ENCODE measurements around the gene TMEM33.
A peak's percentile ranks its signal among the peaks of the same experiment; 100 is the strongest.

TMEM33 gene

GRCh38 chr4:41939016-41939626, 3.9 kb downstream of the TMEM33 start:
- peak; percentile 84 to 92 for DNase-seq (ENCODE audit: low read depth in 1 of 2, low spot score in 1 of 2)
- Histone ChIP-seq H3K27ac (replicated peaks) (peak overlapping the region; percentile 53), H3K27me3 (ENCODE audit: insufficient read depth, poor library complexity, severe bottlenecking) (no peaks in the 10 kb centered on the region), H3K4me3 (replicated peaks; ENCODE audit: insufficient read depth, low read length) (no peak overlapping the region)
- TF ChIP-seq, protein P1, sequence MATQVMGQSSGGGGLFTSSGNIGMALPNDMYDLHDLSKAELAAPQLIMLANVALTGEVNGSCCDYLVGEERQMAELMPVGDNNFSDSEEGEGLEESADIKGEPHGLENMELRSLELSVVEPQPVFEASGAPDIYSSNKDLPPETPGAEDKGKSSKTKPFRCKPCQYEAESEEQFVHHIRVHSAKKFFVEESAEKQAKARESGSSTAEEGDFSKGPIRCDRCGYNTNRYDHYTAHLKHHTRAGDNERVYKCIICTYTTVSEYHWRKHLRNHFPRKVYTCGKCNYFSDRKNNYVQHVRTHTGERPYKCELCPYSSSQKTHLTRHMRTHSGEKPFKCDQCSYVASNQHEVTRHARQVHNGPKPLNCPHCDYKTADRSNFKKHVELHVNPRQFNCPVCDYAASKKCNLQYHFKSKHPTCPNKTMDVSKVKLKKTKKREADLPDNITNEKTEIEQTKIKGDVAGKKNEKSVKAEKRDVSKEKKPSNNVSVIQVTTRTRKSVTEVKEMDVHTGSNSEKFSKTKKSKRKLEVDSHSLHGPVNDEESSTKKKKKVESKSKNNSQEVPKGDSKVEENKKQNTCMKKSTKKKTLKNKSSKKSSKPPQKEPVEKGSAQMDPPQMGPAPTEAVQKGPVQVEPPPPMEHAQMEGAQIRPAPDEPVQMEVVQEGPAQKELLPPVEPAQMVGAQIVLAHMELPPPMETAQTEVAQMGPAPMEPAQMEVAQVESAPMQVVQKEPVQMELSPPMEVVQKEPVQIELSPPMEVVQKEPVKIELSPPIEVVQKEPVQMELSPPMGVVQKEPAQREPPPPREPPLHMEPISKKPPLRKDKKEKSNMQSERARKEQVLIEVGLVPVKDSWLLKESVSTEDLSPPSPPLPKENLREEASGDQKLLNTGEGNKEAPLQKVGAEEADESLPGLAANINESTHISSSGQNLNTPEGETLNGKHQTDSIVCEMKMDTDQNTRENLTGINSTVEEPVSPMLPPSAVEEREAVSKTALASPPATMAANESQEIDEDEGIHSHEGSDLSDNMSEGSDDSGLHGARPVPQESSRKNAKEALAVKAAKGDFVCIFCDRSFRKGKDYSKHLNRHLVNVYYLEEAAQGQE (IDR thresholded peaks at IDR 0.05; ENCODE audit: insufficient replicate concordance, low read depth) = no peak
- TF ChIP-seq, protein P2, sequence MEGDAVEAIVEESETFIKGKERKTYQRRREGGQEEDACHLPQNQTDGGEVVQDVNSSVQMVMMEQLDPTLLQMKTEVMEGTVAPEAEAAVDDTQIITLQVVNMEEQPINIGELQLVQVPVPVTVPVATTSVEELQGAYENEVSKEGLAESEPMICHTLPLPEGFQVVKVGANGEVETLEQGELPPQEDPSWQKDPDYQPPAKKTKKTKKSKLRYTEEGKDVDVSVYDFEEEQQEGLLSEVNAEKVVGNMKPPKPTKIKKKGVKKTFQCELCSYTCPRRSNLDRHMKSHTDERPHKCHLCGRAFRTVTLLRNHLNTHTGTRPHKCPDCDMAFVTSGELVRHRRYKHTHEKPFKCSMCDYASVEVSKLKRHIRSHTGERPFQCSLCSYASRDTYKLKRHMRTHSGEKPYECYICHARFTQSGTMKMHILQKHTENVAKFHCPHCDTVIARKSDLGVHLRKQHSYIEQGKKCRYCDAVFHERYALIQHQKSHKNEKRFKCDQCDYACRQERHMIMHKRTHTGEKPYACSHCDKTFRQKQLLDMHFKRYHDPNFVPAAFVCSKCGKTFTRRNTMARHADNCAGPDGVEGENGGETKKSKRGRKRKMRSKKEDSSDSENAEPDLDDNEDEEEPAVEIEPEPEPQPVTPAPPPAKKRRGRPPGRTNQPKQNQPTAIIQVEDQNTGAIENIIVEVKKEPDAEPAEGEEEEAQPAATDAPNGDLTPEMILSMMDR (IDR thresholded peaks at IDR 0.05; ENCODE audit: insufficient read depth, low read length) = no peak
- peak; percentile 68 for TF ChIP-seq SPI1 (IDR thresholded peaks at IDR 0.05; ENCODE audit: borderline replicate concordance, low read depth)
- peak; percentile 44; the same call in 1 of the 2 replicates for TF ChIP-seq POLR2AphosphoS5 (IDR thresholded peaks at IDR 0.05; ENCODE audit: low read depth)
- no peak for TF ChIP-seq GABPA (IDR thresholded peaks at IDR 0.05; ENCODE audit: low read depth)

DNA sequence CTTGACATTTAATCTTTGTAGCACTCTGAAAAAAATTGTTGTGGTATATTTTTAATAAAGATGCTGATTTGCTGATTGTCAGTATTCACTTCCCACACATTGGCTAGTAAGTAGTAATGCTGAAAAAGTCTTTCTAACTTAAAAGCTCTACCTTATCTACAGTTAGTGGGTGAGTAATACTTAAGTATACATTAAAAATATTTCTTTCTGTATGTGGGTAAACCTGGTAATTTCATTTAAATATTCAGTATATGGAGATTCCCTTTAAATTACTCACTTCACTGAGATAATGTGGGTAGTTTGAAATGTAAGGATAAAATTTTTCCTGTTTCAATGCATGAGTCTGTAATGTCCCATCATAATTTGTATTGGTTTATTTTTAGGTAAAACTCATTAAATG, 5.6 kb downstream of the TMEM33 start:
- no peaks in the 10 kb centered on the region for H3K27me3 ChIP-seq (ENCODE audit: insufficient read depth, poor library complexity, severe bottlenecking)

DNA sequence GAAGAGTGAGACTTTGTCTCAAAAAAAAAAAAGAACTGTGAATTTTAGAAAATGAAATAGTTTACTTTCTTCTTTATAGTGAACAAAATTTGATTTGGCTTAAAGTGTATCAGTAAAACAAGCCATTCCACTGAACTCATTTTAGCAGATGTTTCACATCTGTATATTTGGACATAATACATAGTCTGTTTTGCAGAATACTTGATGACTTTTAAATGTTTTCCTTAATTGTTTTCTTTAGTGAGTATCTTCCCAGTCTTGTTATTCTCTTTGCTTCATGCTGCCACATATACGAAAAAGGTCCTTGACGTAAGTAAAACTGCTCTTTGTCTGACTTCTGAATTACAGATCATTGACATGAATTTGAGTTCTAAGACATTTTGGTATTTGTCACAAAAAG, 8.3 kb downstream of the TMEM33 start:
- Histone ChIP-seq H3K27ac (replicated peaks) (no peak overlapping the region), H3K4me3 (replicated peaks; ENCODE audit: insufficient read depth, low read length) (no peak overlapping the region), H3K27me3 (ENCODE audit: insufficient read depth, poor library complexity, severe bottlenecking) (no peaks in the 10 kb centered on the region)
- TF ChIP-seq SPI1 (IDR thresholded peaks at IDR 0.05; ENCODE audit: borderline replicate concordance, low read depth) (no peak), GABPA (IDR thresholded peaks at IDR 0.05; ENCODE audit: low read depth) (no peak), POLR2AphosphoS5 (IDR thresholded peaks at IDR 0.05; ENCODE audit: low read depth) (no peak)
- TF ChIP-seq, protein P1 (IDR thresholded peaks at IDR 0.05; ENCODE audit: insufficient replicate concordance, low read depth) = no peak
- TF ChIP-seq, protein P2 (IDR thresholded peaks at IDR 0.05; ENCODE audit: insufficient read depth, low read length) = no peak
- DNase-seq (ENCODE audit: low read depth in 1 of 2, low spot score in 1 of 2) = no peak

More for the DNA sequence above, 5.6 kb downstream of the TMEM33 start:
- Histone ChIP-seq H3K27ac (replicated peaks) (no peak overlapping the region), H3K4me3 (replicated peaks; ENCODE audit: insufficient read depth, low read length) (no peak overlapping the region)
- TF ChIP-seq, protein P2 (IDR thresholded peaks at IDR 0.05; ENCODE audit: insufficient read depth, low read length) = no peak
- TF ChIP-seq POLR2AphosphoS5 (IDR thresholded peaks at IDR 0.05; ENCODE audit: low read depth) (no peak), SPI1 (IDR thresholded peaks at IDR 0.05; ENCODE audit: borderline replicate concordance, low read depth) (no peak), GABPA (IDR thresholded peaks at IDR 0.05; ENCODE audit: low read depth) (no peak)
- TF ChIP-seq, protein P1 (IDR thresholded peaks at IDR 0.05; ENCODE audit: insufficient replicate concordance, low read depth) = no peak
- DNase-seq (ENCODE audit: low read depth in 1 of 2, low spot score in 1 of 2) = no peak

Measured in HL-60 (cell line).